HG02938 (cell line): ENCODE measurements around the gene ACIN1.

Experiments used
- ATAC-seq: cut with Tn5 transposase; IDR thresholded peaks from one replicate; pipeline ENCODE4 v1.9.1; 2021; ENCODE audit warnings: mild to moderate bottlenecking, moderate library complexity; ENCODE audit not compliant: unreplicated experiment

Gene ACIN1

DNA sequence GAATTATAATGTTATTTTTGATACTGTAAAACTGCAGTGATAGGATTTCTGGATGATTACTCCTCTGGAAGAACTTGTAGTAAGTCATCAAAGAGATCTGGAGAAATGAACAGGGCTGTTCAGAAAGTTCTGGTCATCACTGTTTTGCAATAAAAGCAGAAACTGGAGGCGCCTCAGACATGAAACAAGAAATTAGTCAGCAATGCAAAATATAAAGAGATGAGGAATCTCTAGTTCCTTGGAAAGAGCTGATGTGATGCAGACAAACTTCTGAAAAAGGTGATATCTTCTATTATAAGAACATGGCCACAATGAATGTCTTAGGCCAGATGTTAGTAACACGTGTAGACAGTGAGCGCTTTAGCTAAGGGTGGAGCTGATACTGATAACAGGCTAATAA, 9.5 kb downstream of the ACIN1 start:
- no peak for ATAC-seq

DNA sequence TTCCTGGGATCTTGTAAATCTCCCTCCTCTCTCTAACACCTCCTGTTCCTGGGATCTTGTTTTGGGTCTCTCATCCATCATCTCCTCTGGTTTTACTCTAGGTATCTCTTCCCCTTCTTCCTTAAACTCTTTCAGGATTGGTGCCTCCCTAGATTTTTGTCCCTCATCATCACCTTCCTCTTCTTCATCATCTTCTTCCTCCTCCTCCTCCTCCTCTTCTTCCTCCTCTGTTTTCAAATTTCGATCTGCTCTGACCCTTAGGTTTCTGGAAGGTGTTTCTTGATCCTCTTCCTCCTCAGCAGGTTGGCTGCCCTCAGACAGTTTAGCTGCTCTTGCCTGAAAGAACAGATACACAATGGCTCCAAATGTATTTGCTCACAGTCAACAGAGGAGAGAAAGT, 14.5 kb downstream of the ACIN1 start:
- ATAC-seq, result no peak

DNA sequence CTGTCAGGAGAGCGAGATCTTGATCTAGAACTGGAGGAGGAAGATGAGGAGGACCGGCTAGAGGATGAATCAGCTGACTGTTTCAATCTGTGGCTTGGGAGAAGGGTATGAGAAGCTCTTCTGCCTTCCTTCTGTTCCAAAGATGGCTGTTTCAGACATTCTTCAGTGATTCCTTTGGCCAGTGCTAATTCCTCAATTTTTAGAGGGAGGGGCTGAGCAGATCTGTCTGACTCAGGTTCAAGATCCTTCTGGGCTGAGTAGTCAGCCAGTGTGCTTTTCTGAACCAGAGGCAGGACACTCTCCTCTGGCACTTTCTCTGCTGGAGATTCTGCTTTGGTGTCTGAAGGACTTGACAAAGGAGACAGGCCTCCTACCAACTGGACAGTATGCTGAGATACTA, 15.2 kb downstream of the ACIN1 start:
- ATAC-seq, result no peak

DNA sequence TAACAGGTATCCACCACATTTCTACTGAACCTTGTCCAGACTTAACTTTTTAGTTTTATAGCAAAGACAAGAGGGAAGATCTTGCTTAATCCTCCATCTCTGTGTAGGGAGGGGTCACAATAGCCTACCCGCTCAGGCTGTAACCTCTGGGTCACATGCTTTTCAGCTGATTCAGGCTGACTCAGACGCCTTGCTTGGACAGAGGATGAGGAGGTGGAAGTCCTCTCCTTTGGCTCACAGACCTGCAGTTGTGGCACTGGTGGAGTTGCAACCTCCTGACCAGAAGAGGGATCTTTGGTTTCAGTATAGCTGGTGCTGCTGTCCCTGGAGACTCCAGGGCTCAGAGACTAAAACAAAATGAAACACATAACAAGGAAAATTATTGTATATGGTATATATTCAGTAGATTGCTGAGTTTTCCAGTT, 16.2 kb downstream of the ACIN1 start:
- no peak for ATAC-seq

DNA sequence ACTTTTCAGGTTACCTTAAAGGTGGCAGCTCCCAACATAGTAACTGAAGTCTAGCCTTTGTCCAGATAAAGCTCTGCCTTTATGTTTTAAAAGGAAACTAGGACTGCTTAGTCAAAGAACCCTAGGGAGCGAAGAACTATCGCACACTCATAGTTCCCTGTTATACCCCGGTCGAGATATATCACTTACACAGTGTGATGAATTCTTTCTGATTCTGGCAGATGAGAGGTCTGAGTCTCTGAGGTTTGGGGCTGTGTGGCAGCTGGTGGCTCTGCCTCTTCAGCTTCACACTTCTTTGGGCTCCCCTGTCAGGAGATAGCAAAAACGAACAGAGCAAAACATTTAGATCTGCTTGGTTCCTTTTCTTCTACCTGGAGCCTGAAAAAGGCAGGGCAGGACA, 17.0 kb downstream of the ACIN1 start:
- no peak for ATAC-seq

DNA sequence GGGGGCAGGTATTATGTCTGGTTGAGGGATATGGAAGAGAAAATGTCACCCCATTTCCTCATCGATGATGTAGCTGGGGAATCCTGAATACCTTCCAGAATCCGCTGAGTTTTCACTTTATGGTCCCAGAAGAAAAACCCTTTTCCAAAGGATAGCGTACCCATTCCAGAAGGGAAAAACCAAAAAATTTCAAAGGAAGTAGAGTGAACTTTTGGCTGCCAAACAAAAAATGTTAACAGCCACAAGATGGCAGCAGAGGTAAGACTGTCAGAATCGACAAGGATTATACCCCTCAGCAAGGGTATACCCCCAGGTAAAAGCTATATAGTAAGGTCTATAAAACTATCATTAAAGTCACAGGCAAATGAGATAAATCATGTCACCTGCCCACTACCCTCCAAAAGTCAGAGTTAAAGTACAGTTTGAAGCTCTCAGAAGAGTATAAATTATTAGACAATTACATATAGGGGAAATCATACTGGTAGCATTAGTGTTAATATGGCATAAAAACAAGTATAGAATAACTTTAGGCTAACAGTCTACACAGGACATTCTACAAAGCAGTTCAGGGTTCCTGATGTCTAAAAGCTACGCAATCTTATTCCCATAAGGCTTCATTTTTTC, 18.0 kb downstream of the ACIN1 start:
- no peak for ATAC-seq

DNA sequence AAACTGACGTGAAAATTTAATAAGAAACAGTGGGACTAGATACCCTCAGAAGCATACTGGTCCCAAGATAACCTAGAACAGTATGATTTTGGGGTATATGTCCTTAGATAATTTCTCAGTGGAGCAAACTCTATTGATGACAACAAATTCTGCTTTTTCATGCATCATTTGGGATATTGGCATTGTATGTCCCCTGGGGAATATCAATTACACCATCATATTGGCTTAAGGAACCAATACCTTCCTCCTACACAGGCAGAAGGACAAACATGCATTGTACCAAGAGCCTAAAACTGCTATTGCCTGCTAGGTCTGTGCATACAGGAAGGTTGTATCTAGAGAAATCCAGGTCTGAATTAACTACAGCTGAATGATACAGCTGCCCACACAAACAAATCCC, 20.0 kb downstream of the ACIN1 start:
- no peak for ATAC-seq

DNA sequence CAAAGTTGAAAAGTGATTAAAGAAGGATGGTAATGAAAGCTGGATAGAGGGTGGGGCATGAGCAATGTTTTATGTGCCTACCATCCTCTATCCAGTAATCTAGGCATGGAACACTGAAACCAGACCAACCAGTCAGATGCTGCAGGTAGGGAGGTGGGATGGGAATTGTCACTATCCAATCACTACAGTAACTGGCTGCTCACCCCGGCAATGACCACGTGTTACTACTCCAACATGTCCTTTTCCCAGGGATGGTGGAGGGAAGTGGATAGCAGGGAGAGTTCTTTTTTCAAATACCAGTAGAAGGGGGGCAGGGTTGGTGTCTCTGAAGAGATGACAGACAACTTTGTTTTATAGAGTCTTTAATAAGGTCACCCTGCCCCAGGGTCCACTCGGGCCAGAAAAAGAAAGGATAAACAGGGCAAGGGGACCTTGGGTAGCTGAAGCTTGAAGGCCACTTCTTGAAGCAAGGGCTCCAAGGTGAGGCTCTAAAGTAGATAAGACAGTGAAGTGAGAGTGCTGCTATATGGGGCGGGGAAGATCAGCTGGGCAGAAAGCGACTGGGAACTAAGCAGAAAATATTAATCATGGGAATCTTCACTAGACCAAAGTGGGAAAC, 22.9 kb downstream of the ACIN1 start:
- ATAC-seq, result no peak

DNA sequence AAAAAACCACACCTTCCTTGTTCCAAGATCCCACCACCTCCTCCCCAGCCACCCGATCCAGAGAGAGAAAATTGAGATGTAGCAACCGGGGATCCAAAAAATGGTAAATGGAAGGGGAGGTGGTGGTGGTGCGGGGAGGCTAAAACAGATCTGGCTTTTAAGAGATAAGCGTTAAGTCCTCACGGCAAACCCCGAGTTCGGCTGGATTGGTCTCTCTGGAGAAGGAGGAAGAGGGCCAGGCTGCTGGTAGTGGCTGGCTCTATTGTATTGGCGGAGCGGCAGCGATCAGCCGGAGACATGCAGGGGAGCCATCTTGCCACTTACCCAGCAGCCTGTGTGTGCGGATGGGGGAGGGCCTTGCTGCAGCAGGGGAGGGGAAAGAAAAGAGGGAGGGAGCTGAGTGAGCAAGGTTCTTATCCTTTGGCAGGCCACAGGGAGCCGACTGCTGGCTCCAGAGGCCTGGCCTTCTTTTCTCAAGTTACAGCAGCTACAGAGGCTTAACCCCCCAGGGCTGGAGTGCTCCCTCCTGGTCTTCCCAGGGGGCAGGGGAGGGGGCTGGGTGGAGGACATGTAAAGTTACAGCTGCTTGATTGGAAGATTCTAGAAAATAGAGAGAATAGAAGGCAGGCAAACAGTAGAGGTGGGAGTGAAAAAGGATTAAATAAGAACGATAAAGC, 23.6 kb downstream of the ACIN1 start:
- ATAC-seq, result peak; percentile 68

DNA sequence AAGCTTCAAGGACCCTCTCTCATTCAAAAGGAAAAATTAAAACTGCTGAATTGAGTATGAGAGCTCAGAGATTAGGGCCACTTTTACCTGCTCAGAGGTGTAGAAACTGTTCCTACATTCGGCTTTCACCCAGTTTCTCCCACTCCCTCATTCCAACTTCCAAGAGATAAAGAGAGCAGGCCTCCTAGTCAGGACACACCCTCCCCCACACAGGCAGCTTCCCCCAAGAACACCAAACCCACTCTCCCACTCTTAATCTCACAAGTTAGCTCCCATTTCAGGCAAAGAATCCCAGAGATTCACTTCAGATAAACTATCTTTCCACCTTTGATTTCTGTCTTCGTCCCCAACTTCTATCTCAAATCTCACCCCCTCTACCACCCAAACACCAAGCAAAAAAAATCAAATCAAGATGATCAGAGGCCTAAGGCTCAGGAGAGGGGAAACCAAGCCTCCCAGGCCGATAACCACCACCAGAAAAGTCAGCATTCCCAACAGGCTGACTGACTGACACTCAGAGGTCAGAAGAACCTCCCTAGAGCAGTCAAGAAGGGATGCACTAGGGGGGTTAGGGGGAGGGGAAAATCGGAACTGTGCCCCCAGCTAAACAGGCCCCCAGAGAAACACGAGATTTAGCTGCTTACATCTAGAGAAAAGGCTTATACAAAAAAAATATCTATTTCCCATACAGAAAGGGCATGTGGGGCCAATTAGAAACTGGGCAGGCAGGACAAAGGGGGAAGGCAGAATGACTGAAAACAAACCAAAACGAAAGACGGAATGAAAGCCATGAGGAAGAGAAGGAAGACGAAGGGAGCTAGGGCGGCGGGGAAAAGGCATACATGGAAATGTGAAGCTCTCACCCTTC, 24.4 kb downstream of the ACIN1 start:
- no peak for ATAC-seq

DNA sequence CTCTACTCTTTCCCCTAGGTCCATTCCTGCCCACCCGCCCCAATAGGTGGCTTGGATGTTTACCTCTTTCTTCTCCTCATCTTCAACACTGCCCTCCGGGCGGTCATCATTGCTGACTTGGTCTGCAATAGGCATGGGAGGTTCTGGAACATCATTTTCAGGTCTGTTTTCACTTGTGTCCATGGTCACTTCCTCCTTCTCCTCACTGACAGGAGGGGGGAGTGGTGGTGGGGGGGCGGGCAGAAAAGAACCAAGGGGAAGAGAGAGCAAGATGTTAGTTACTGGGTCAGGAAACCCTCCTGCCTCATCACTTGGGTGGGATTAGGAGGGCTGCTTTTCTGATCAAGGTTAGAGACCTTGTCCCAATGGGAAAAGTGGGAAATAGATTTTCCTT, 25.5 kb downstream of the ACIN1 start:
- no peak for ATAC-seq

DNA sequence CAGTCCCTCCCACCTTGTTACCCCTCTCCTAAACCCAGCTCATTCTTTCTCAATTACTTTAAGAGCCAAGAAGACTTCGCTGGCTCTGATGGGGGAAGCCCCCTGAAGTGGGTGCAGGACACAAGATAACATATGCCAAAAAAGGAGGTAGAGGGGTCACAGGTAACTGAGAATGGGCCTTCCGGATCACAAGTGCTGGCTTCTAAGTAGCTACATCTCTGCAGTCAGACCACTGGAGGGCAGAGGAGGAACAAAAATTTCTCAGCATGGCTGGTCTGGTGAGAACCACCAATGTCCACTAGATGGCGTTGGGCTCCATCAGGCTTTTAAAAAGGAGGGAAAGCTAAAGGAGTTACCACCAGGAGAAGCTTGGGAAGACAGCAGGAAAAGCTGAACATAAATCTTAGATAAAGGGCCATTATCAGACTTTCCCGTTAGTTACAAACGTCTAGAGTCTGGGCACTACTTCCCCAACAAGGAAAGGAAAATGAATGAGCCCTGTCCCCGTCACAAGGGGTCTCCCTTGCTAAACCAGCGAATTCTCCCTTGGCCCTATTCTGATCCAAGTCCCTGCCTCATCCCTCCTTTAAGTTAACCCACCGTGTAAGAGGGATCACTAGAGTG, 26.0 kb downstream of the ACIN1 start:
- ATAC-seq, result peak; percentile 62

DNA sequence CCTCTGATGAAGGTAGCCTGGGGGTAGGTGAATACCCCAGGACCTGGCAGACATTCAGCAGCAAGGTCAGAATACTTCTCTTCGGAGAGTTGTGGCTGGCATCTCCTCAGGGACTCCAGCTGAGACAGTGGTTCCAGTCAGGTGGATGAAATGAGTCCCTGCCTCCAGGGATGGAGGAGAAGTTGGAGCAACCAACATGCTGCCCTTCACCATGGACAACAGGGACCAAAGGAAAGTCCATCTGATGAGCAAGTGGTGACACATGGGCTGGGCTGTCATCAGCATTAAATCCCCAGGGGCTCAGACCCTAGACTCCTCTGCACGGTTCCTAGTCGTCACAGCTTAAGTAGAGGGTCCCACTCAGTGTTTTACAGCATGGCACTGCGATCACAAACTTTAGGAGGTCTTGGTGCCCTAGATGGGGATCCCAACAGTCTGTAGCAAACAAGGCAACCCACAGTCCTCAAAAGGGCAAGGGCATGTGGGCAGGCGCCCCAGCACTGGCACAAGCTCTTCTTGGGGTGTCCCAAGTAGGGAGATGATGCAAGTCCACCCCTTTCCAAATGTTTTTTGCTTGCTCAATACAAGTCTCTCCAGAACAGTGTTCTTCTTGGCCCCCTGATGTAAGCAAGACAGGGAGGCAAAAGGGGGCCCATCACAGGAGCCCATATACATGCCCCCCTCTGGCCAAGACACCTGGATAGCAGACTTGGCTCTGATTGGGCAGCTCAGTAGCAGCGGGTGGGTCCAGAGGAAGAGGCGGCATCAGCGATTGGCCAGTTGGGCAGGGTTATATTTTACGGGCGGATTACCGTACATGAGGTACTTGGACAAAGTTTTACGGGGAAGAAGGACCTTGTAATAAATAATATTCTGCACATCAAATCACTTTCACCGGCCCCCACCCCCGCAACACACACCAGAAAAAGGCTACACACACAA, 26.8 kb downstream of the ACIN1 start:
- ATAC-seq, result no peak

DNA sequence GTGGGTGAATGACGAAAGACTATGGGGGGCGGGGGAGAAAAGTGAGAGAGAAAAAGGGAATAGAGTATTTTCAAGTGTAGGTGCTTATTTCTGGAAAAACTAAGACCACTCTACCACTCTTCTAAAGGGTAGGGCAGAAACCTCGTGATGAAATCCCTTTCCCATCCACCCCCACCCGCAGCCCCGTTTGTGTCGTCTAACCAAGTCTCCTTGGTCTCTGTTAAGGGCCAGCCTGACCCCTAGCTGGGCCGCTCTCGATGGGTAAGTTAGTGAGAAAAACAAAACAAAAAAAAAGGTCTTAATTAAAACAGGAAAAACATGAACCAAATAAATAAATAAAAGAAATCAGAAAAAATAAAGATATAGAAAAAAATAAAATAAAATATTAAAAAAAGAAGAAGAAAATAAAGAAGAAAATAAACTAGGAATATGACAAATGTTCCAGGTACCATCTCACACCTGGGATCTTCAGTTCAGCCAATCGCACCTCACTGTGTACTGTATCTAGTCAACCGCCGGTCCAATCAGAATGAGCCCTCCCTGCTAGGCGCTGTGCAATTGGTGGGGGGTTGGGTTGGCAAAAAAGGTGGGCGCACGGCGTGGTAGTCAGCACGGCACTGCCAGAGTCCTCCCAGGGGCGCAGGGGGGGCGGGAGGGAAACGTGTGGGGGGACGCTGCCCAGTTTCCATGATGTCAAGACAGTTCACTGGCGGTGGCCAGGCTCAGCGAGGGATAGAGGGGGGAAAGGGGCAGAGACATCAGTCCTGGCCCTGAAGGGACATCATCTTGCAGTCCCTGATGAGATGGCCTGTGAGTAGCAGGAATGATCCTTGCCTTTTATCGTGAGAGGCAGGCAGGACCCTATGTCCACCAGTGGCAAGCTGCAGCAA, 27.8 kb downstream of the ACIN1 start:
- ATAC-seq, result no peak

DNA sequence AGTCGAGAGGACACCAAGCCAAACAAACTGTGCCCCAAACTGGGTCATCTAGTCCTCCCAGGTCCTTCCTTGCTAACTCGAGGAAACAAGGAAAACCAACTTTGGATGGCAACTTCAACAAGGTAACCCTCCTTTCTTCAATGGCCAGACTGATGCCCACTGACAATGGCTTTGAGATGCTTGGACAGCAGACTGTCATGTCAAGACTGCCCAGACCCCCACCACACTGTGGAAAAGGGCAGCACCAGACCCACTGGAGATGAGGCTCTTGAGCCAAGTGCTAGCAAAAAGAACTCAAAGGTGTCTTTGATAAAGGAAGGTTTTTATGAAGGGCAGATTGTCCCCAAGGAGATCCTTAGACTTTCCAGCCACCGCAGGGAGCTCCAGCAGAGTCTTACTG, 28.6 kb downstream of the ACIN1 start:
- no peak for ATAC-seq

DNA sequence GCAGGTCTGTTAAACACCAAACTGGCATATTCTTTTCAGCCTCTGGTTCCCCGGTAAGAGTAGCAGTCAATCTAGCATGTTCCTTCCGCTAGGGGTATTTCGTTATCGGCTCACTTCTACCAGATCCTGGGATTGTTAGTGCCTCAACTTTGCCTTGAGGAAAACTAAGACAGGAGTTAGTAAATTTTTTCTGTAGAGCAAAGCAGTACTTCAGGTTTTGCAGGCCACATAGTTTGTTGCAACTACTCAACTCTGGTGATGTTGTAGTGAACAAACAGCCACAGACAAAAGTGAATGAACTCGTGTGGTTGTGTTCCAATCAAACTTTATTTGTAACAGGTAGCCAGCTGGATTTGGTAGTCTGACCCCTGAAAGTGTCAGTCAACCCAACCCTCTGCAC, 31.3 kb downstream of the ACIN1 start:
- no peak for ATAC-seq

DNA sequence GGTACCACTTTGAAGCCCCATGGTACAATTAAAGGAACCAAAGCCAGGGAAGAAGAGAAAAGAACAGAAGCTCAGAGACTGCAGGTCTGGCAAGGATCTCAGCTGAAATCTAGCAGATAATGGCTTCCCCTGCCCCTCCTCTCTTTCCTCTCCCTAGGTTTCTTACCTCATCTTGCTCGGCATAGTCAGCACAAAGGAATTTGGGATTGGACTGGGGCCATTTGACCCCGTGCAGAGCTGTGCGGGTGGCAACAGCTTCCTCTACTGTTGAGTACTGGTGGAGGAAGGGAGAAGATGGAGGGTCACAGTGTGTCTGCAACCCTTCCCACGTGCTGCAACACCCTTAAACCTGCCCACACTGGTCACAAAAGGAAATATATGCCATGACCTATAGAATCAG, 32.9 kb downstream of the ACIN1 start:
- no peak for ATAC-seq

DNA sequence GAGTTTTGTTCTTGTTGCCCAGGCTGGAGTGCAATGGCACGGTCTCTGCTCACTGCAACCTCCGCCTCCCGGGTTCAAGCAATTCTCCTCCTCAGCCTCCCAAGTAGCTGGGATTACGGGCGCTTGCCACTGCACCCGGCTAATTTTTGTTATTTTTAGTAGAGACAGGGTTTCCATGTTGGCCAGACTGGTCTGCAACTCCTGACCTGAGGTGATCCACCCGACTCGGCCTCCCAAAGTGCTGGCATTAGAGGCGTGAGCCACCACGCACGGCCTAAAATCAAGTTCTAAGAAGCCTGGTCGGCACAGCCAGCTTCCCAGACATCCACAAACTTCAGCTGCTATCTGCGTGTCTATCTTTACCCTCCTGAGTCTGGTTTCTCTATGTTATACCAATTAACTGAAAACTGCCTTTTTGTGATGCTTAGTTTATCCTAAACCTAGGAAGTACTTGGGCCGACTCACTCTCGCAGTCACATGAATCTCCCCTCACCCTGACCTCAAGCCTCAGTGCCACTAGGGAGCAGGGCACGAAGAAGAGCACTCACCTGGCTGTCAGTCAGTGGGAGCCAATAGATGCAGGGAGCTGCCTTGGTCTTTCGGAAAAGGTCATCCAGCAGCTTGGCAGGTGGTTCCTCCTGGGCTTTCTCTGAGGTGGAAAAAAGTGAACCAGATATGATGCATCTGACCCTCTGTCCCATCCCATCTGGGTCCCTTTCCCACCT, 34.2 kb downstream of the ACIN1 start:
- ATAC-seq, result no peak
